SK-N-SH (cell line): ENCODE measurements around the gene CSRNP2. TPM values are rescaled to one million over a fixed set of nuclear protein-coding genes. Genes with fewer than 3 reads are reported as not detected.

Source experiments
- polyA plus RNA-seq, 3 experiments: library from polyadenylated mRNA; depleted of rRNA; stranded (reverse); fragments of >200 nt; gene quantifications; 2 replicates each; pipeline ENCODE4 v1.2.3, GENCODE V29; 2012
- small RNA-seq, 7 experiments: library from RNA; depleted of rRNA; stranded (forward); fragments of <200 nt; gene quantifications; one replicate each; pipeline ENCODE3, GENCODE V24; 2012

CSRNP2 gene
- polyA plus RNA-seq, 1 of the 3 experiments (the other 2 are of a cell fraction) = 18.7 TPM

Small RNA genes within 50 kb of the gene (small RNA-seq; reads per million reads assigned to genes)
- 0 reads per million in 7 experiments for gene RNU6-1273P
- 0 reads per million in 7 experiments for gene RNU6-87P

Other genes with a start within 250 kb of the CSRNP2 start
- gene TMPRSS12, start 240.7 kb downstream of the CSRNP2 start, polyA plus RNA-seq (2012; rRNA removed) = not detected in 2 replicates
- not detected in 2 replicates for gene HIGD1C, start 131.1 kb downstream of the CSRNP2 start, polyA plus RNA-seq (2012; rRNA removed)
- 27.7 and 45.0 TPM in 2 replicates for gene SLC11A2, start 57.2 kb downstream of the CSRNP2 start, polyA plus RNA-seq (2012; rRNA removed)
- gene LETMD1, start 35.3 kb downstream of the CSRNP2 start, polyA plus RNA-seq (2012; rRNA removed) = 67.8 and 99.3 TPM in 2 replicates
- 18.1 and 19.3 TPM in 2 replicates for gene TFCP2, start 89.5 kb upstream of the CSRNP2 start, polyA plus RNA-seq (2012; rRNA removed)
- 1.9 TPM in 2 replicates for gene POU6F1, start 134.5 kb upstream of the CSRNP2 start, polyA plus RNA-seq (2012; rRNA removed)
- gene DAZAP2, start 155.2 kb upstream of the CSRNP2 start, polyA plus RNA-seq (2012; rRNA removed) = 274 and 325 TPM in 2 replicates
- gene SMAGP, start 186.8 kb upstream of the CSRNP2 start, polyA plus RNA-seq (2012; rRNA removed) = 22.6 and 26.3 TPM in 2 replicates
- gene BIN2, start 240.6 kb upstream of the CSRNP2 start, polyA plus RNA-seq (2012; rRNA removed) = not detected in 2 replicates